A673 (cell line): ENCODE results near the gene HNF1B. TPM values are rescaled to one million over a fixed set of nuclear protein-coding genes. Genes with fewer than 3 reads are reported as not detected.

ENCODE experiments used
- BruUV-seq: library from RNA; stranded (reverse); fragments of 400-500 nt; replicated peaks from 2 replicates; lab custom pipeline; 2021; lab: Mats Ljungman, UMichigan
- CTCF ChIA-PET: fragments of 300-600 bp; sonication (Branson Sonifier 250); formaldehyde crosslinking; loops from one replicate; lab custom pipeline; 2022; ENCODE audit warnings: antibody characterized with exemption; lab: Charles Lee
- POLR2A ChIA-PET: fragments of 300-600 bp; sonication (Branson Sonifier 250); formaldehyde crosslinking; loops from one replicate; lab custom pipeline; 2022; ENCODE audit warnings: antibody characterized with exemption; ENCODE audit not compliant: low non-redundant PET; lab: Charles Lee
- DNase-seq: peaks from one replicate; pipeline ENCODE4 v3.0.0-alpha.2; 2015; ENCODE audit warnings: low spot score
- H3K27ac ChIP-seq: fragments of 200-600 bp; sonication (generic); 2 replicates; pipeline ENCODE4 v1.5.1; 2016; ENCODE audit warnings: mixed run types, low read depth, mild to moderate bottlenecking, mixed read lengths, antibody characterized with exemption, low read length; ENCODE audit not compliant: poor library complexity, severe bottlenecking
- H3K27me3 ChIP-seq: fragments of 200-600 bp; sonication (generic); replicated peaks from 2 replicates; pipeline ENCODE4 v1.6.1; 2017; ENCODE audit warnings: mixed run types, low read depth, mild to moderate bottlenecking, mixed read lengths, antibody characterized with exemption, low read length; ENCODE audit not compliant: insufficient read depth, poor library complexity
- H3K36me3 ChIP-seq: fragments of 200-600 bp; sonication (generic); 2 replicates; pipeline ENCODE4 v1.6.1; 2016; ENCODE audit warnings: mixed run types, mild to moderate bottlenecking, mixed read lengths, antibody characterized with exemption, low read length; ENCODE audit not compliant: insufficient read depth, poor library complexity, severe bottlenecking
- H3K4me1 ChIP-seq: fragments of 200-600 bp; sonication (generic); 2 replicates; pipeline ENCODE4 v1.6.1; 2017; ENCODE audit warnings: mixed run types, mild to moderate bottlenecking, mixed read lengths, antibody characterized with exemption, low read length; ENCODE audit not compliant: insufficient read depth, poor library complexity, severe bottlenecking
- H3K4me3 ChIP-seq: fragments of 200-600 bp; sonication (generic); 2 replicates; pipeline ENCODE4 v1.5.1; 2016; ENCODE audit warnings: low read depth, mixed run types, mild to moderate bottlenecking, mixed read lengths, low read length; ENCODE audit not compliant: poor library complexity, severe bottlenecking
- H3K9me3 ChIP-seq: fragments of 200-600 bp; sonication (generic); 2 replicates; pipeline ENCODE4 v1.6.1; 2016; ENCODE audit warnings: mixed run types, low read depth, mild to moderate bottlenecking, mixed read lengths, antibody characterized with exemption, low read length; ENCODE audit not compliant: poor library complexity, severe bottlenecking
- EZH2 ChIP-seq: fragments of 200-600 bp; sonication (generic); IDR thresholded peaks from 2 replicates; pipeline ENCODE4 v1.6.1; 2017; ENCODE audit warnings: borderline replicate concordance, low read depth, mild to moderate bottlenecking, mixed read lengths, antibody characterized with exemption, low read length; ENCODE audit not compliant: poor library complexity, severe bottlenecking
- intact Hi-C: fragments of 100-400 bp; cut with micrococcal nuclease; formaldehyde crosslinking; loops from one replicate; pipeline ENCODE4 v1.10.0; 2022; ENCODE audit not compliant: unreplicated experiment
- total RNA-seq: library from RNA; stranded (reverse); gene quantifications from 2 replicates; pipeline ENCODE4 v1.2.3, GENCODE V29; 2021
- TF ChIP-seq, protein P1 (sequence below): fragments of 300-800, 200-600 bp; sonication (generic); conservative IDR thresholded peaks from 2 replicates; pipeline ENCODE4 v1.5.1; 2017; ENCODE audit warnings: low read depth, mild to moderate bottlenecking, antibody characterized with exemption, low read length, moderate library complexity, mixed read lengths

Gene HNF1B
- total RNA-seq, 1 experiment from 2014 or later: not detected

DNA sequence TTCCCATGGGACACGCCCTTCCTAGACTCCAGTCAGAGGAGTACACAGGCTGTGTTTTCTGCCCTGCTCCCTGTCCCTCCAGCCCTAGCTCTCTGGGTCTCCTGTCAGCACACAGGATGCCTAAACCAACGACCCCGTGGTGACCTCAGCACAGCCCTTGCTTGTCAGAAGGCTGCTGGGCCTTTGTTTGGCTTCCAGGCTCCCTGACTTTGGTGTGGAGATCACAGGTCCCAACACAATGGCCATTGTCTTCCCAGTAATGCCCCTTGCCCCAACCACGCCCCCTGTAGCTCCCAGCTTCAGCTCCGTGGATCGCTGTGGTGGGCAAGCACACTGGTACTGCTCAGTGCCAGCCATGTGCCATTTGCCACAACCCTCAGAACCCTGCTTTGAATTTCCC is 15.0 kb downstream of the HNF1B start:
- Histone ChIP-seq H3K4me1 (no peaks in the 10 kb centered on the region), H3K4me3 (no peak overlapping the region), H3K27ac (no peak overlapping the region), H3K36me3 (no peaks in the 10 kb centered on the region), H3K9me3 (no peaks in the 10 kb centered on the region), H3K27me3 (no peaks in the 10 kb centered on the region)
- BruUV-seq: no TSS peak
- ChIA-PET POLR2A (no interaction called here), CTCF (no interaction called here)
- TF ChIP-seq EZH2: no peak
- TF ChIP-seq, protein P1, sequence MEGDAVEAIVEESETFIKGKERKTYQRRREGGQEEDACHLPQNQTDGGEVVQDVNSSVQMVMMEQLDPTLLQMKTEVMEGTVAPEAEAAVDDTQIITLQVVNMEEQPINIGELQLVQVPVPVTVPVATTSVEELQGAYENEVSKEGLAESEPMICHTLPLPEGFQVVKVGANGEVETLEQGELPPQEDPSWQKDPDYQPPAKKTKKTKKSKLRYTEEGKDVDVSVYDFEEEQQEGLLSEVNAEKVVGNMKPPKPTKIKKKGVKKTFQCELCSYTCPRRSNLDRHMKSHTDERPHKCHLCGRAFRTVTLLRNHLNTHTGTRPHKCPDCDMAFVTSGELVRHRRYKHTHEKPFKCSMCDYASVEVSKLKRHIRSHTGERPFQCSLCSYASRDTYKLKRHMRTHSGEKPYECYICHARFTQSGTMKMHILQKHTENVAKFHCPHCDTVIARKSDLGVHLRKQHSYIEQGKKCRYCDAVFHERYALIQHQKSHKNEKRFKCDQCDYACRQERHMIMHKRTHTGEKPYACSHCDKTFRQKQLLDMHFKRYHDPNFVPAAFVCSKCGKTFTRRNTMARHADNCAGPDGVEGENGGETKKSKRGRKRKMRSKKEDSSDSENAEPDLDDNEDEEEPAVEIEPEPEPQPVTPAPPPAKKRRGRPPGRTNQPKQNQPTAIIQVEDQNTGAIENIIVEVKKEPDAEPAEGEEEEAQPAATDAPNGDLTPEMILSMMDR: no peak
- no peak for DNase-seq
- intact Hi-C loops: no loop called here

DNA sequence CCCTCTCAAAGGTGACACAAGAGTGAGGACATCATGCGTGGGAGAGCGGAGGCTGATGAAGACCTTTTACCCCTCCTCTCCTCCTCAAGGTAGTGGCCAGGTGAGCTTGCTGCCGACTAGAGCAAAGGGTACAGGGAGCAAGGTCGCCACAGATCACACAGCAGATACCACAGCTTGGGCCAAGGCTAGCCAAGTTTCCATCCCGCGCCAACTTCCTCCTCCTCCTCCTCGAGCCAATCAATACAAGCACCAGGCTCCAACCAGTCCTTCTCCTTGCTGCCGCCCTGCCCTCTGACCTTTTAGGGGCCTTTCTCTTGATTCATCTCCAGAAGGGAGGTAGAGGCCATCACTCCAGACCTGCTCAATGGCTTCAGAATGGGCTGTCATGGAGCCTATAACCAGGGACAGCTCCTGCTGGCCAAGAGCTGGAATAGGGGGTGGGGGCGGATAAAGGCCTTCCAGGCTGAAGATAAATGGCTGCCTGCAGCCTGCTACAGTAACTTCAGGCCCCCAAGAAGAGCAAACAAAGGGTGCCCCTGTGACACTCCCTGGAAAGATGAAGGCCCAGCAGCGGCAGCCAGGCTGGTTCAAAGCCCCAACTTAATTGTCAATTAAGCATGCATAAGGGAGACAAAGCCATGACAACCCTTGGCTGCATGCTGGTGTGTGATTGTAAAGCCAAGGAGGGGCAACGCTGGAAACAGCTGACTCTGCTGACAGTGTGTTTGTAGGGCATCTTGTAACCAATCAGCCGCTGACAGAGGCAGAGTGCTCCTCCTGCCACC is 17.8 kb downstream of the HNF1B start:
- no peaks in the 10 kb centered on the region for H3K36me3 ChIP-seq

DNA sequence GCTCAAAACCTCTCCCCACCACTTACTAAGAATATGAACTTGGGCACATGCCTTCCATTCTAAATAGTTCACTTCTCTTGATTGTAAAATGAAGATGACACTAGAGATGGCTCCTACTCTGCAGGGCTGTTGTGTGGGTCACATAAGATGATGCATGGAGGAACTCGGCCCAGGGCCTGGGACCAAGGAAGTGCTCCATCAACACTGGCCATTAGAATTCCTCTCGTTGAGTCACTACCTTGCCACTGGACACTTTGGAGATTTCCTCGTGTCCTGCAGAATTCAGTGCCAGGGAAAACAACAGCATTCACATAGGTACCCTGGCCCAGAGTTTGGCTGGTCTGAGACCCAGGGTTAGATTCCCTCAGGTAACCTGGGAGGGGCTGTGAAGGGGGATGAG is 18.6 kb downstream of the HNF1B start:
- H3K9me3 ChIP-seq: no peaks in the 10 kb centered on the region
- no peaks in the 10 kb centered on the region for H3K27me3 ChIP-seq
- intact Hi-C loops: no loop called here
- no peaks in the 10 kb centered on the region for H3K36me3 ChIP-seq
- H3K4me3 ChIP-seq: no peak overlapping the region
- BruUV-seq: no TSS peak
- no peak overlapping the region for H3K27ac ChIP-seq
- no peaks in the 10 kb centered on the region for H3K4me1 ChIP-seq
- TF ChIP-seq EZH2: no peak
- TF ChIP-seq, protein P1: no peak
- no peak for DNase-seq
- CTCF ChIA-PET: no interaction called here
- POLR2A ChIA-PET: no interaction called here

More for the DNA sequence above, 17.8 kb downstream of the HNF1B start:
- POLR2A ChIA-PET: no interaction called here
- TF ChIP-seq EZH2: no peak
- TF ChIP-seq, protein P1: no peak
- intact Hi-C loops: no loop called here
- no peak overlapping the region for H3K27ac ChIP-seq
- BruUV-seq: no TSS peak
- DNase-seq: no peak
- CTCF ChIA-PET: no interaction called here
- H3K9me3 ChIP-seq: no peaks in the 10 kb centered on the region
- no peaks in the 10 kb centered on the region for H3K27me3 ChIP-seq
- H3K4me3 ChIP-seq: no peak overlapping the region
- no peaks in the 10 kb centered on the region for H3K4me1 ChIP-seq
